ENCODE data around the gene CCDC82. TPM values are rescaled to one million over a fixed set of nuclear protein-coding genes. Genes with fewer than 3 reads are reported as not detected.

Gene CCDC82
- total and polyA plus RNA-seq, 9 donors = 16.3 to 35.2 (median 27.5) TPM

Other genes starting within 250 kb of the CCDC82 start
- gene MAML2, start 46.7 kb downstream of the CCDC82 start, total RNA-seq = 5.7 TPM
- gene MAML2, start 46.7 kb downstream of the CCDC82 start, polyA plus RNA-seq (ENCODE audit: insufficient read depth in 1 of 8, insufficient read length in 8 of 8, low replicate concordance in 1 of 8) = 1 to 10 TPM; 4.0 to 7.8 (median 5.7) TPM
- 6.8 TPM for gene JRKL, start 101 bp upstream of the CCDC82 start, total RNA-seq
- 10 to 100 TPM; 10.7 to 17.5 (median 13.0) TPM for gene JRKL, start 101 bp upstream of the CCDC82 start, polyA plus RNA-seq (ENCODE audit: insufficient read depth in 1 of 8, insufficient read length in 8 of 8, low replicate concordance in 1 of 8)

All from muscle of leg (tissue), 9 donors.